ENCODE data around the gene DOCK11.

DNA sequence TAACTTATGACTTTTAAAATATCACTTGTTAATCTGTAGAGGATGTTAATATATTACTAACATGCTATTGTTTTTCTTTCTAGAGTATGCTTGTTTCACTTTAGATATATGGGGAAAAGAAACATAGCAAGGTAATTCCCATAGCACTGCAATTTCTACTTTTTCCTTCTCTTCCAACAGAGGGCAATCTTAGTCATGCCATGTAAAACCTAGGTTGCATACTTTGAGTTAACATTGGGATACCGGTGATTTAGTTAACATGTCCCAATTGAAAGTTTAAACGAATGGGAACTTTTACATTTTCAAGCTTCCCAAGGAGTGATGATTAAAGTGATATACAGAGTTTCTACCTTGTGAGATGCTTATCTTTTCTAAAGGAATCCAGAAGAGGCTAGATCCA is 142.4 kb downstream of the DOCK11 start:
- TF ChIP-seq, protein P1, sequence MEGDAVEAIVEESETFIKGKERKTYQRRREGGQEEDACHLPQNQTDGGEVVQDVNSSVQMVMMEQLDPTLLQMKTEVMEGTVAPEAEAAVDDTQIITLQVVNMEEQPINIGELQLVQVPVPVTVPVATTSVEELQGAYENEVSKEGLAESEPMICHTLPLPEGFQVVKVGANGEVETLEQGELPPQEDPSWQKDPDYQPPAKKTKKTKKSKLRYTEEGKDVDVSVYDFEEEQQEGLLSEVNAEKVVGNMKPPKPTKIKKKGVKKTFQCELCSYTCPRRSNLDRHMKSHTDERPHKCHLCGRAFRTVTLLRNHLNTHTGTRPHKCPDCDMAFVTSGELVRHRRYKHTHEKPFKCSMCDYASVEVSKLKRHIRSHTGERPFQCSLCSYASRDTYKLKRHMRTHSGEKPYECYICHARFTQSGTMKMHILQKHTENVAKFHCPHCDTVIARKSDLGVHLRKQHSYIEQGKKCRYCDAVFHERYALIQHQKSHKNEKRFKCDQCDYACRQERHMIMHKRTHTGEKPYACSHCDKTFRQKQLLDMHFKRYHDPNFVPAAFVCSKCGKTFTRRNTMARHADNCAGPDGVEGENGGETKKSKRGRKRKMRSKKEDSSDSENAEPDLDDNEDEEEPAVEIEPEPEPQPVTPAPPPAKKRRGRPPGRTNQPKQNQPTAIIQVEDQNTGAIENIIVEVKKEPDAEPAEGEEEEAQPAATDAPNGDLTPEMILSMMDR (IDR thresholded peaks at IDR 0.05) = peak in 1 of 4 experiments; percentile 23
- TF ChIP-seq EP300 (IDR thresholded peaks at IDR 0.05) = no peak
